Small intestine (tissue), 7 donors: ENCODE data around the gene VPS13D. TPM values are rescaled to one million over a fixed set of nuclear protein-coding genes. Genes with fewer than 3 reads are reported as not detected.

Source experiments
- DNase-seq, 2 donors: peaks; one replicate each; pipeline versions ENCODE4 v3.0.0 to v3.0.0-alpha.2; 2013
- FAIRE-seq: peaks from 2 replicates; lab custom pipeline; 2012; peaks lifted over from hg19 to GRCh38; lab: Jason Lieb, UNC
- H3K27ac ChIP-seq, 3 donors: one replicate each; pipeline ENCODE4 v1.5.1; 2013; ENCODE audit warnings: low read length in 2 of 3, mild to moderate bottlenecking in 2 of 3, control low read depth in 1 of 3, inconsistent platforms in 1 of 3, low read depth in 1 of 3, moderate library complexity in 1 of 3
- H3K27me3 ChIP-seq, 3 donors: one replicate each; pipeline ENCODE4 v1.6.1; 2013; ENCODE audit warnings: low read length in 3 of 3, inconsistent platforms in 1 of 3; ENCODE audit not compliant: control insufficient read depth in 3 of 3, insufficient read depth in 3 of 3
- H3K36me3 ChIP-seq, 3 donors: one replicate each; pipeline ENCODE4 v1.6.1; 2013; ENCODE audit warnings: low read length in 3 of 3, inconsistent platforms in 1 of 3, low read depth in 1 of 3, mild to moderate bottlenecking in 1 of 3, moderate library complexity in 1 of 3; ENCODE audit not compliant: control insufficient read depth in 3 of 3, insufficient read depth in 2 of 3
- H3K4me1 ChIP-seq, 3 donors: one replicate each; pipeline ENCODE4 v1.6.1; 2013; ENCODE audit warnings: low read length in 2 of 3, inconsistent platforms in 1 of 3, low read depth in 1 of 3, mild to moderate bottlenecking in 1 of 3, moderate library complexity in 1 of 3; ENCODE audit not compliant: control insufficient read depth in 3 of 3, insufficient read depth in 2 of 3
- H3K4me3 ChIP-seq, 3 donors: one replicate each; pipeline ENCODE4 v1.5.1; 2013; ENCODE audit warnings: low read length in 3 of 3, control low read depth in 1 of 3, inconsistent platforms in 1 of 3, low read depth in 1 of 3, mild to moderate bottlenecking in 1 of 3, moderate library complexity in 1 of 3
- H3K9me3 ChIP-seq, 2 donors: one replicate each; pipeline ENCODE4 v1.6.1; 2013; ENCODE audit warnings: low read depth in 1 of 2, low read length in 1 of 2; ENCODE audit not compliant: control insufficient read depth in 2 of 2, insufficient read depth in 1 of 2
- WGBS, 3 donors: extraction: QIAGEN DNeasy Blood & Tissue Kit; methylation state at CpG; one replicate each; pipeline ENCODE4 v1.1.7; 2013; 5-methylcytosine and 5-hydroxymethylcytosine counted together
- polyA plus RNA-seq, 4 donors: library from polyadenylated mRNA; stranded (reverse) in 3 of 4; unstranded in 1 of 4; fragments of 200-250 nt in 3 of 4; fragments of 120-200 nt in 1 of 4; gene quantifications; one replicate each; pipeline versions ENCODE4 v1.2.1 to v1.2.3, GENCODE V29; 2013
- donor health status: healthy with polysubstance abuse.
- donor health status: control.
- donor health status: control.
- donor health status: Bipolar disorder and iron deficiency.
- donor health status: healthy.

VPS13D gene
- polyA plus RNA-seq, 4 donors: 15.9 to 21.5 (median 17.7) TPM

GRCh38 chr1:12477936-12478611, 248.2 kb downstream of the VPS13D start:
- Histone ChIP-seq H3K4me1 (peaks cover 32 to 77% (median 54%) of the 10 kb centered on the region in 3 donors), H3K4me3 (no peak overlapping the region), H3K36me3 (peaks cover 0 to 12% (median 0%) of the 10 kb centered on the region in 3 donors), H3K27ac (peak overlapping the region; percentile 84 to 92 (median 91)), H3K27me3 (no peaks in the 10 kb centered on the region), H3K9me3 (peaks cover 0 to 13% of the 10 kb centered on the region in 2 donors)
- WGBS, 3 donors: 15 to 25% (median 20%) methylated on average over 19 of the region's 19 CpGs
- peak; percentile 98 for DNase-seq
- no peak for FAIRE-seq

- no peak for FAIRE-seq
These were observed 248.8 kb downstream of the VPS13D start for GRCh38 chr1:12478612-12478985.

GRCh38 chr1:12479311-12479710, 249.5 kb downstream of the VPS13D start:
- peaks cover 30 to 66% (median 51%) of the 10 kb centered on the region in 3 donors for H3K4me1 ChIP-seq

More at GRCh38 chr1:12478612-12478985, 248.8 kb downstream of the VPS13D start:
- Histone ChIP-seq H3K27me3 (no peaks in the 10 kb centered on the region), H3K36me3 (peaks cover 0 to 12% (median 0%) of the 10 kb centered on the region in 3 donors), H3K4me3 (no peak overlapping the region), H3K27ac (peak overlapping the region; percentile 84 to 92 (median 91)), H3K4me1 (peaks cover 30 to 72% (median 54%) of the 10 kb centered on the region in 3 donors), H3K9me3 (peaks cover 0 to 12% of the 10 kb centered on the region in 2 donors)
- 6 to 15% (median 10%) methylated on average over 11 of the region's 11 CpGs for WGBS, 3 donors
- no peak for DNase-seq

GRCh38 chr1:12480041-12480440, 250.2 kb downstream of the VPS13D start:
- H3K36me3 ChIP-seq: peaks cover 0 to 13% (median 2%) of the 10 kb centered on the region in 3 donors
- no peak for FAIRE-seq
- H3K27me3 ChIP-seq: no peaks in the 10 kb centered on the region
- peaks cover 0 to 5% of the 10 kb centered on the region in 2 donors for H3K9me3 ChIP-seq
- DNase-seq: no peak
- H3K27ac ChIP-seq: peak overlapping the region; percentile 80 to 92 (median 91)
- no peak overlapping the region for H3K4me3 ChIP-seq
- H3K4me1 ChIP-seq: peaks cover 29 to 64% (median 50%) of the 10 kb centered on the region in 3 donors
- 93 to 100% (median 95%) methylated on average over 3 of the region's 3 CpGs for WGBS, 3 donors

More at GRCh38 chr1:12479311-12479710, 249.5 kb downstream of the VPS13D start:
- DNase-seq (no peak), FAIRE-seq (no peak)
- Histone ChIP-seq H3K36me3 (peaks cover 0 to 14% (median 0%) of the 10 kb centered on the region in 3 donors), H3K4me3 (no peak overlapping the region), H3K27me3 (no peaks in the 10 kb centered on the region), H3K27ac (peak overlapping the region; percentile 80 to 92 (median 91)), H3K9me3 (peaks cover 0 to 5% of the 10 kb centered on the region in 2 donors)
- WGBS, 3 donors: 74 to 87% (median 80%) methylated on average over 6 of the region's 6 CpGs

GRCh38 chr1:12480748-12481362, 251.0 kb downstream of the VPS13D start:
- Histone ChIP-seq H3K36me3 (peaks cover 2 to 16% (median 3%) of the 10 kb centered on the region in 3 donors), H3K4me3 (no peak overlapping the region), H3K27ac (peak overlapping the region; percentile 86 to 92 (median 91)), H3K27me3 (no peaks in the 10 kb centered on the region), H3K9me3 (peaks cover 0 to 5% of the 10 kb centered on the region in 2 donors), H3K4me1 (peaks cover 23 to 59% (median 43%) of the 10 kb centered on the region in 3 donors)
- WGBS, 3 donors: 39 to 51% (median 45%) methylated on average over 5 of the region's 5 CpGs
- DNase-seq: peak; percentile 86 to 98
- FAIRE-seq: peak; percentile 75

GRCh38 chr1:12481928-12482327, 252.1 kb downstream of the VPS13D start:
- Histone ChIP-seq H3K27ac (peak overlapping the region in 2 of 3 donors; percentile 86 to 92), H3K4me3 (no peak overlapping the region), H3K27me3 (no peaks in the 10 kb centered on the region), H3K4me1 (peaks cover 21 to 54% (median 35%) of the 10 kb centered on the region in 3 donors), H3K36me3 (peaks cover 2 to 26% (median 3%) of the 10 kb centered on the region in 3 donors), H3K9me3 (peaks cover 0 to 5% of the 10 kb centered on the region in 2 donors)
- WGBS, 3 donors: 93 to 98% (median 96%) methylated on average over 6 of the region's 6 CpGs
- no peak for DNase-seq
- no peak for FAIRE-seq

- Histone ChIP-seq H3K36me3 (peaks cover 2 to 28% (median 3%) of the 10 kb centered on the region in 3 donors), H3K4me1 (peaks cover 17 to 44% (median 29%) of the 10 kb centered on the region in 3 donors), H3K9me3 (peaks cover 0 to 5% of the 10 kb centered on the region in 2 donors), H3K27me3 (no peaks in the 10 kb centered on the region), H3K4me3 (no peak overlapping the region), H3K27ac (no peak overlapping the region)
- FAIRE-seq: no peak
- 86 to 94% (median 91%) methylated on average over 3 of the region's 3 CpGs for WGBS, 3 donors
- DNase-seq: no peak
These were observed 253.2 kb downstream of the VPS13D start for GRCh38 chr1:12482988-12483387.
